IPS DF 19.7 (cell line): ENCODE measurements around the gene LRRC38.

Source experiments
- DNase-seq: peaks from one replicate; pipeline ENCODE4 v3.0.0-alpha.2; 2013; ENCODE audit warnings: low read depth, low spot score

Gene LRRC38

GRCh38 chr1:13517193-13517812 is 3.5 kb upstream of the LRRC38 start:
- no peak for DNase-seq

- no peak for DNase-seq
Measured at GRCh38 chr1:13516606-13517005, 2.8 kb upstream of the LRRC38 start.

GRCh38 chr1:13514821-13515220 is 1.0 kb upstream of the LRRC38 start:
- no peak for DNase-seq

GRCh38 chr1:13513063-13513894 is 524 bp downstream of the LRRC38 start:
- DNase-seq: no peak

GRCh38 chr1:13512472-13512871 is 1.3 kb downstream of the LRRC38 start:
- DNase-seq: no peak

GRCh38 chr1:13510499-13510898 is 3.3 kb downstream of the LRRC38 start:
- DNase-seq: no peak

GRCh38 chr1:13507075-13507474 is 6.7 kb downstream of the LRRC38 start:
- DNase-seq: no peak

GRCh38 chr1:13505020-13505419 is 8.8 kb downstream of the LRRC38 start:
- DNase-seq: no peak

GRCh38 chr1:13500806-13501205 is 13.0 kb downstream of the LRRC38 start:
- no peak for DNase-seq

- no peak for DNase-seq
Measured at GRCh38 chr1:13499422-13499821, 14.4 kb downstream of the LRRC38 start.

GRCh38 chr1:13498553-13498952 is 15.2 kb downstream of the LRRC38 start:
- DNase-seq: no peak

- DNase-seq: no peak
Measured at GRCh38 chr1:13495186-13495585, 18.6 kb downstream of the LRRC38 start.

- no peak for DNase-seq
Measured at GRCh38 chr1:13494712-13495111, 19.1 kb downstream of the LRRC38 start.

GRCh38 chr1:13494025-13494424 is 19.8 kb downstream of the LRRC38 start:
- no peak for DNase-seq

GRCh38 chr1:13492711-13493110 is 21.1 kb downstream of the LRRC38 start:
- no peak for DNase-seq

- no peak for DNase-seq
Measured at GRCh38 chr1:13487957-13488356, 25.8 kb downstream of the LRRC38 start.

GRCh38 chr1:13487143-13487868 is 26.5 kb downstream of the LRRC38 start:
- no peak for DNase-seq

- no peak for DNase-seq
Measured at GRCh38 chr1:13483946-13484345, 29.9 kb downstream of the LRRC38 start.

GRCh38 chr1:13482600-13482999 is 31.2 kb downstream of the LRRC38 start:
- no peak for DNase-seq

GRCh38 chr1:13479171-13479856 is 34.5 kb downstream of the LRRC38 start:
- no peak for DNase-seq

GRCh38 chr1:13478692-13479091 is 35.1 kb downstream of the LRRC38 start:
- DNase-seq: no peak

- no peak for DNase-seq
Measured at GRCh38 chr1:13469343-13469742, 44.5 kb downstream of the LRRC38 start.
